ENCODE measurements around the gene SLC51B.
"Not testable (repeated sequence)": the region's sequence is repeated elsewhere in the genome, so short reads cannot be mapped to it uniquely, and the experiment has no call there.

SLC51B gene

DNA sequence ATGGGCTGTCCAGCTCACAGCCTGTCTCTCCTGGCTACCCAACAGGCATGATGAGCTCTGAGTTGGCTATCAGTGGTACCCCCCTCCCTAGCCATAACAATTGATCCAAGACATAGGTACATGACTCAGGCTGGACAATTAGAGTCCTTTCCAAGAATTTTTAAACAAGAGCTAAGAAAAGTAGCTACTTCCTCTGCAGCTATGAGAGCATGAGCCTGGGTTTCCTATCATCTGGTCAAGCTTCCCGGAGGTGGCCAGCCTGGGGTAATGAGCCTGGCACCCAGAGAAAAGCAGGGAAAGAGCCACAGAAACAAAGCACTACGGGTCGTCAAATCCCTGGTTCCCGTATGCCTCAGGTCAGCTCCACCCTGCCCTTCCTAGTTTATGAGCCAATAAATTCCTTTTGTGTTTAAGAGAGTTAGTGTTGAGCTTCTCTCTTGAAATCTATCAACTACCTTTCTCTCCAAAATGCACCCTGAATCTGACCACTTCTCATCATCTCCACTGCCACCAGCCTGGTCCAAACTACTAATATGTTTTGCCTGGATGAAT, 2.3 kb upstream of the SLC51B start:
- no peak for DNase-seq (ENCODE audit: low spot score)

DNA sequence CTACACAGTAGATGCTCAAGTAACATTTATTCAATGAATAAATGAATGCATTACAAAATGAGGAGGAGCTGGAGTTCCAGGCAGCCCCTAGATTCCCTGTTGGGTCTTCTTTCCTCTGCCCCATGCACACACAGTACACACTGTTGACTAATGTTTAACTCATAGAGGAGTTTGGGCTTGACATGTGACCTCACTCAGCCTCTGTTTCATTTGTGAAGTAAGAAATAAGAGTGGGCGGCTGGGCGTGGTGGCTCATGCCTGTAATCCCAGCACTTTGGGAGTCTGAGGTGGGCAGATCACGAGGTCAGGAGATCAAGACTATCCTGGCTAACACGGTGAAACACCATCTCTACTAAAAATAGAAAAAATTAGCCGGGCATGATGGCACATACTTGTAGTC, 969 bp upstream of the SLC51B start:
- DNase-seq (ENCODE audit: low spot score) = not testable (repeated sequence)

DNA sequence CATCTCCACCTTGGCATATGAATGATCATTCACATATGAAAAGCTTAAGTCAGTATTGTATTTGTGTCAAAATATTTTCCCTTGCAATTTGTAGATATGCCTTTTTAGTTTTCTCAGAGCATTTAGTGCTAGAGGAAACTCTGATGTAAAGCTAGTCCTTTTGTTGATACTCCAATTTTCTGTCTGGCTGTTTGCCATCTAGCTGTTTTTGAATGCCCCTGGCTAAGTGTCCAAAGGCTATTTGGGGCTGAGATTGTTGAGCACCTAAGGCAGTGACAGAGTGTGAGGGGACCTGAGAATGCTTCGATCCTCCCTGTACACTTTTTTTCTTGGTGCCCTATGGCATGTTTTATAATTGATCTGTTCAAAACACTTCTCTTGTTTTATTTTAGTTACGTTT, 3.1 kb downstream of the SLC51B start:
- no peak for DNase-seq (ENCODE audit: low spot score)

DNA sequence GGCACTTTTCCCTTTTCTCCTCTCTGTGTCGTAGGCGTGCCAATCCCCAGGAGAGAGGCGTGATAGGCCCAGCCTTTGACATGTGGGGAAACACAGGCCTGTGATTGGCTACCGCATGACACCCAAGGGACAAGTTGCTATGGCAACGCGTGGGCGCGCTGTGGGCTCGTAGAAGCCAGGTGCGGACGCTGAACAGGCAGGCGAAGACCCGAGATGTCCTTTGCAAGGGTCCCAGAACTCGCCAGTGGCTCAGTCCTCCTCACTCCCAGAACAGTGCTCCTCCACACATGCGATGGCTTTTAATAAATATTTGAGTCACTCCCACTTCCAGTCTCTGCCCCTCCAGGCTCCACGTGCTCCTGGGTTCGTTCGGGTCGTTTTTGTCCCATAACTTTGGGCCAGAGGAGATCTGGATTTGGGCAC, 4.2 kb downstream of the SLC51B start:
- DNase-seq (ENCODE audit: low spot score) = peak; percentile 94

DNA sequence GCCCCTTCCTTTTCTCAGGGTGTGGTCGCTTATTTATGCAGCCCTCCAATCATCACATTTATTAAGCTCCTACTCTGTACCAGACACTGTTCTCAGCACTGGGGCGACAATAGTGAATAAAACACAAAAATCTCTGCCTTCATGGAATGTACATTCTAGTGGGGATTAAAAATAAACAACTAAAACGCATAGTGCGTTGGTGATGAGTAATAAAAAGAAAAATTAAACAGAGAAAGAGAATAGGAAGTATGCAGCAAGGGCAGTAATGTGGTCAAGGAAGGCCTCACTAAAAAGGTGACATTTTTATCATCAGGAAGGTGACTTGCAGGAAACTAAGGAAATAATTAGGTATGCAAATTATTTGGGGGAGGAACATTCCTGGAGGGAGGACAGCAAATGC, 5.1 kb downstream of the SLC51B start:
- DNase-seq (ENCODE audit: low spot score) = no peak

DNA sequence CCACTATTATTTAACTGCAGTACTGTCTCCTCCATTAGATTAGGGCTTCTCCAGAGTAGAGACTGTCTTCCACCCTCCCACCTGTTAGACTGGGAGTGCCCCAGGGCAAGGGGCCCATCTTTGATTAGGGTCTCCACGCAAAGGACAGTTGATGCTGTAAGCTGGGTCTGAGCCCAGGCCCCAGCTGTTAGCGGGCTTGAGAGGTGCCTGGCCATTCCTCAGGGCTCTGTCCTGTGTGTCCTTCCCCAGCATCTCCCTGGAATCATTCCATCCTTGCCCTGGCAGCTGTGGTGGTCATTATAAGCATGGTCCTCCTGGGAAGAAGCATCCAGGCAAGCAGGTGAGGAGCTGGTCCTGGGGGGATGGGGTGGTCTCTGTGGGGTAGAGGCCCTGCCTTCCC, 6.1 kb downstream of the SLC51B start:
- DNase-seq (ENCODE audit: low spot score) = no peak

DNA sequence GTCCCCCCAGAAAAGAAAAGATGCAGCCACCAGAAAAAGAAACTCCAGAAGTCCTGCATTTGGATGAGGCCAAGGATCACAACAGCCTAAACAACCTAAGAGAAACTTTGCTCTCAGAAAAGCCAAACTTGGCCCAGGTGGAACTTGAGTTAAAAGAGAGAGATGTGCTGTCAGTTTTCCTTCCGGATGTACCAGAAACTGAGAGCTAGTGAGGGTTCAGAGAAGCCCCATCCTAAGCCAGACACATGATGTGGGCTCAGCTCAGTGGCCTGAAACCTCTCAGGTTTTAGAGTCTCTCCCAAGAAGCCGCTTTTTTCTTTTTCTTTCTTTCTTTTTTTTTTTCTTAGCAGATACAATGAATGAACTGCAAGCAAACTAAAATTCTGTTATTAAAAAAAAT, 7.8 kb downstream of the SLC51B start:
- DNase-seq (ENCODE audit: low spot score) = no peak

DNA sequence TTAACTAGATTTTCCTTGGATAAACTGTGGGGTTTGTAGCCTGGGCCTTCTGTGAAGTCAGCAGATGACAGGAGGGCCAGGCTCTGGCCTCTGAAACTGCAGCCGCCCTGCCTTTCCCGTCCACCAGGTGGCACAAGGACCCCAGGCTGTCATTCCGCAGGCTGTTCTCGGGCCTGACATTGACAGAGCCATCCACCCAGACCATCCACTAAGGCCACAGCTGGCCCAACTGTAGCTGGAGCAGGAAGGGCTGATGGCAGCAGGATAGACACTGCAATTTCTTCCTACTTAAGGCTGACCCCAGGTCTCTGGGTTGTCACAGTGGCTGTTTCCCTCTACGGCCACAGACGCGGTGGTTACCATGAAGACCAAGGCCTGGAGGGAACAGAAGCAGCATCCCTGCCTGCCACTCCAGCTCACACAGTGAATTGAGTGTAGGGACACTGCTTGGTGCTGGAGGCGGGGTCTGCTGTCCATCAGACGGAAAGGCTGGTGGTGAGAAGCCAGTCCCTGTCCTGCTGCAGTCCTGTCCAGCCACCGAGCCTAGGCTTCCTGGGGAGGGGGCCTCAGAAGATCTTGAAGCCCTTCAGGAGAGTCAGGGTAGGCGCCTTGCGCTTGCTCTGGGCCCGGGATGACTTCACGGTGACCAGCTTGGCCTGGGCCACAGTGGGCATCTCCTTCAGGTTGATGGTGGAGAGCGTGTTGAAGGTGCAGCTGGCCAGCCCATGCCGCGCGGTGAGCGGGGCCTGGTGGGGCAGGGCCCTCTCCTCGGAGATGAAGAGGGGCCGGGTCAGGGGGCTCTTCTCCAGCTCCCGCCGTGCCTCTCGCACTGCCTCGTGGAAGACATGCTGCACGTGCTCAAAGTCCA, 9.4 kb downstream of the SLC51B start:
- peak; percentile 85 for DNase-seq (ENCODE audit: low spot score)

DNA sequence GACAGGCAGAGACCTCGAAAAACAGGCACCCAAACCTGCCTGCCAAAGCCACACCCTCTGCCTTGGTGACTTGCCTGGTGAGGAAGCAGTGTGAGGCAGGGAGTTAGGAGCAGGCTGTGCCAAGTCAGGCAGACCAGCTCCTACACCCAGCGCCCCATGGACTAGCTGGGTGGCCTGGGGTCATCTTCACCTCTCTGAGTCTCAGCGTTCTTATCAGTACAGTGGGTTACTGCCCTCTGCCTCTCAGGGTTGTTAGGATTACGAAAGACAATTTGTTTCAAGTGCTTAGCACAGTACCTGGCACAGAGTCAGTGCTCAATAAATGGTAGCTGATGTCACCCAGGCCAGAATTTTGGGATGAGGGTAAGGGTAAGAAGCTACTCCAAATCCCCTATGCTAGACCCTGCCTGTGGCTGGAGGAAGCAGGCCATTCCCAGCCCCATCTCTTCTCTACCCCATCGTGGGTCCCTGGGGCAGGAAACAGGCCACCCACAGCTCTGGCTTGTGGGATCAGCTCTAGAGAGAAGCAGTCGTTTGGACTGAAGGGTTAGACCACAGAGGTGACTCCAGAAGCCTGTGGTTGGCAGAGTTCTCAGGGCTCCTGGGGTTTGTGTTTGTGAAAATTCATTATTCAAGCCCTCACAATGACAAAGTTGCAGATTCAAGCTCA, 10.1 kb downstream of the SLC51B start:
- DNase-seq (ENCODE audit: low spot score) = no peak

DNA sequence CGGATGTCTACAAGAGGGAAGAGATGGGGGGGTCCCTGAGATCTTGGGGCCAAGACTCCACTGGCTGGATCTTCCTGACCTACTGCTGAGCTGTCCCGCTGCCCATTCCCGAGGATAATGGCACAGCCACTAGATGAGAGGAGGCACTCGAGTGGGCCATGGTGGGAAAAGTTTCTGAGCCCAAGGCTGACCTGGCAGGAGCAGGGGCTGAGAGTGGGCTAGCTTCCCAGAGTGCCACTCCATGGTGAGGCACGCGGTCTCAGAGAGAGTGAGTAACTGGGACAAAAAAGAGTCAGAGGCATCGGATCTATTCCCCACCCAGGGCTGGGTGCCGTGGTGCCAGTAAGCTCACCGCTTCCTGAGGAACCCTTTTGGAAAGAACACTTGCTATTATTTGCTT, 10.9 kb downstream of the SLC51B start:
- DNase-seq (ENCODE audit: low spot score) = no peak

DNA sequence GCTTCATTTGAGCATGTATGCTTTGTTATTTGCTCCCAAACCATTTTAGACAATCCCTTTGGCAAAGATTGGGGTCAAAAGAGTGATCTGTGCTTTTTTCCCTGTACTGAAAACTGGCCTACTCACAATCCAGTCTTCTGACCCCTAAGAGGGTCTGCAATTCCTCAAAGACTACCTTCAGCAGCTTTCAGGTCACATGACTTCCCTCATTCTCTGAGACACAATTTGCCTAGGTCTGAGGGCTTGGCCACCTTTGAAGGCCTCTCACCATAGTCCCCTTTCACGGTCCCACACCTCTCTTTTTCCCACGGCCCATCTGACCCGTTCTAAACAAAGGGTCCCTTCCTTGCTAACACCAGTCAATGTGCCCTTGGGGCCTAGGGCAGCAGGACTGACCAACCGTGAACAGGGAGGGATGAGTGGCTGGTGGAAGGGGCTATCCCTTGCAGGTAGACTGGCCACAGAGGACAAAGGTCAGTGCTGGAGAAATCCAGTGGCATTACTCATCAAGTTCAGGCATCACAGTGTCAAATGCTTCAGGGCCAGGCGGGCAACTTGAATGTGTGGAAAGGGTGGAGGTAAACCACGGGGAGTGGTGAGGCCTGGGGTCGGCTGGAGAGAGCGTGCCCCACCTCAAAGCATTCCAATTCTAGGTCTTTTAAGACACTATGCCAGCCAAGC, 11.8 kb downstream of the SLC51B start:
- no peak for DNase-seq (ENCODE audit: low spot score)

DNA sequence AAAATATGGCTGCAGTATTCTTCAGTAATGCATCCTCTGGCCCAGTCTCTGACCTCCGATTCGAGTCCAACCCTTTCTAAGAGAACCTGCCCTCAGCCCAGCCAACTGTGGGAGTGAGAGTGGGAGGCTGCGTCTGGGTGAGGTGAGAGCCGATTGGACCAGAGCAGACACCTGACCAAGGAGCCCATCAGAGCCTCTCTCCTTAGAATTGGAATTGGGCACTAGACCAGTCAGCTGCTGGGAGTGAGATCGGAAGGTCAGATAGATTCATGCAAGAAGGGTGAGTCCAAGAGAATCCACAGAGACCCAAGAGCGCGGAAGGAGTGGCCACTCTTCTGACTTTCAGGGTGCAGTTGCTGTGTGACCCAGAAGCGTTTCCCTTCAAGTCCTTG, 12.4 kb downstream of the SLC51B start:
- no peak for DNase-seq (ENCODE audit: low spot score)

DNA sequence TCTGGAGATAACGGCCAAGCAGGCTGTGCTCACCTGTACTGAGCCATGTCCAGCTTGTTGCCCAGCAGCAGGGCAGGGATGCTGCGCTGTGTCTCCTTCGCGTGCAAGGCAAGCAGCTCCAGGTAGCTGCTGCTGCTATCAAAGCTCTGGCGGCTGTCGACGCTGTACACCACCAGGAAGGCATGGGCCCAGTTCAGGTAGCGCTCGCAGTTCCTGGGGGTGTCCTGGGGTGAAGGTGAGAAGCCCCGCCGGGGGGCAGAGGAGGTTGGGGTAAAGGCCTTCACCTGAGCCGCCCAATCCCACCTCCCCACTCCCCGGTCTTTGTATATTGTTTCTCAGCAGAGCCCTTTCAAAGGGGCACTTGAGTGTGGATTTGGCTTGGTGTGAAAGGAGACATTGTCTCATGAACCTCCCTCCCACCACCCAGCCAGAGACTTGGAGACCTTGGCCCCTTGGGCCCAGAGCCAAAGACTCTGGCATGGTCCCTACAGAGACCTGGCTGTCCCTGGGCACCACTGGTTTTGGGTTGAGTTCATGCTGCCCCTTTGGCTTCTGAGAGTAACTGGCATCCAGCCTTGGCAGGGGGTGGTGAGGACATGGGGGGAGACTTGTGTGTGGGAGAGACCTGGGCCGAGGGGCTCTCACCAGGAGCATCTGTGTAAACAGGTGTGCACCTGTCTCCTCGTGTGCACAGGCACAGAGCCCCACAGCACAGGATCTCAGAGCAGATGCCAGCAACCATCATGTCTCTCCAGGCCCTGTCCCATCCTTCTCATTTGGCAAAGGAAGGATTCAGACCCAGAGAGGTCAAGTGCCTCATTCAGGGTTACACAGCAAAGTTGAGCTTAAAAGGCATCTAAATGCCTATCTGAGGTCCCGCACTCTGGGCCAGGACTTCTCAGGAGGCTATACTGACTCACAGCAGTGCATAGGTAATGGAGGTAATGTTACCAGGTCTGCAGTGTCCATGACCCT, 13.5 kb downstream of the SLC51B start:
- no peak for DNase-seq (ENCODE audit: low spot score)

DNA sequence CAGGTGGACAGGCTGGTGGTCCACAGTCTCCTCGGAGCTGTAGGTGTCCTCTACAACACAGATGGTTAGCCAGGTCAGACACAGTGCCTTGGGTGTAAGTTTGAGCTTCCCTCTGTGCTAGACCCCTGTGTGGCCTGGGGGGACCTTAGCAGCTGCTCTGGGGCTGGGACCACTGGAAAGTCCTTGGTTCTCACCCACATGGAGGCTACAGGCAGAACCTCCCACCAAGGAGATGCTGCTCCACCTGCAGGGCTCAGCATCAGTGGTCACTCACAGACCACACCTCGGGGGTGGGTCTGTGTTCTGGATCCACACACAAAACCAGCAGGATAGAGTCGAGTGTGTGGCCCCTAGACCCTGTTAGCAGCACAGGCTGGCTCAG, 14.2 kb downstream of the SLC51B start:
- DNase-seq (ENCODE audit: low spot score) = no peak

DNA sequence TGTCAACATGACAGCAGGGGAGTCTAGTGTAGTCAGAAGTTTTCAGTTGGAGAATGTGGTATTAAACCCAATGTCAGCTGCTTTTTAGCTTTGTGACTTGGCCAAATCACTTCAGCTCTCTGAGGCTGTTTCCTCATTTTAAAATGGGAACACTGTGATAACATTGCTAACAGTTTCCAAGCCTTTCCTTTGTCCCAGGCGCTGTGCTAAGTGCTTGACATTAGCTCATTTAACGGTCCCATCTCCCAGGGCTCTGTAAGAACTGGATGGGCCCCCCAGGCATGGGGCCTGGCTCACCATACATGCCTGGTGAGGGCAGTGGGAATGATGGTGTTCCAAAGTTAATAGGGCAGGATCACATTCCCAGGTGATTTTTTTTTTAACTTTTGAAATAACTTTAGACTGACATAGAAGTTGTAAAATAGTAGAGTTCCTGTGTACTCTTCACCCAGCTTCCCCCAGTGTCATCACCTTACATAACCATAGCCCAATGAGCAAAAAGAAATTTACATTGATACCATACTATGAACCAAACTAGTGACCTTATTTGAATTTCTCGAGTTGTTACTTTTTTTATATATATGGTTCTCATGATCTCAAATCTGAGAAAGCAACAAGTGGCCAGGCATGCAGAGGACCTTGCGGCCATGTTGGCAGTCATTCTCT, 14.9 kb downstream of the SLC51B start:
- DNase-seq (ENCODE audit: low spot score) = no peak

DNA sequence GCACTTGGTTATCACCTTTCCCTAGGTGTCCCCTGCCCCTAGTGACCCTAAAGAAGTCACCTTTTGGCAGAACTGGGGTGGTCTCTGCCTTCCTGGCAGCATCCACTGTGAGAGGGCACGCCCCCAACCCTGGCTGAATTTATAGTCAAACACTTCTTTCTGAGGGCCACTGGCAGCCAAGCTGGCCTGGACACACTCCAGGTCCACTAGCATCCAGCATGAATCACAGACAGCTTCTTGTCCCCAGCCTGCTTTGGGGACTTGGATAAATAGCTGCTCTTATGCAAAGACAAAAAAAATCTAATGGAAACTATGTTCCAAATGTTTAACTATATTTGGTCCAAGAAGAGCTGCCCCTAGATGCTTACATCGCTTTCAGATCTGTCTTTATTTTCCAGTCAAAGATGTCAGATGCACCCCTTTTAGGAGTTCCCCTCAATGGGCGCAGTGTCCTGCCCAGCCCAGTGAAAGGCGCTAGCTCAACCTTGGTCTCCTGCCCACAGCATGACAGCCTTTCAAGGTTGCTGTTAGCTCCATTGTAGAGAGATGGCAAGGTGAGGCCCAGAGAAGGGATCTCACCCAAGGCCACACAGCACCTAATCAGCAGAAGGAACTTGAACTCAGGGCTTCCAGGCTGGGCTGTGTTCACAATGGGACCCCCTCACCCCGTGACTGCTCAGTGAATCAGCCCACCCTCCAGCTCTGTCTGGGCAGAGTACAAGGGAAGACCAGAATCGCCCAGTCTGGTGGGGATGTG, 15.6 kb downstream of the SLC51B start:
- no peak for DNase-seq (ENCODE audit: low spot score)

DNA sequence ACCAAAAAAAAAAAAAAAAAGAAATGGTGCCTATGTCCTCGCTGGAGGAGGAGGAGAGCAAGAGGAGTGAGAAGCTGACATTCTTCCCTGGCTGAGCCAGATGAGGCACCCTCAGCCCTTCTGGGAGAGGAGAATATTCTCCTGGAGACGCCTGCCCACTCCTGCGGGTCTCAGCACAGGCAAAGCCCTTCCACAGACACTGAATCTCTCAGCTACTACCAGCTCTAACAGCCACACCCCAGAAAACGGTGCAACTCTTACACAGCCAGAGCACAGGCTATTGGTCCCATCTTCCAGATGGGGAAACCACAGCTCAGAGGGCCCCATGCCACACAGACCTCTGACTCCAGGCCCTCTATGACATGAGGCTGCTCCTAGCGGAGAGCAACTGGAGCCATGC, 16.9 kb downstream of the SLC51B start:
- DNase-seq (ENCODE audit: low spot score) = no peak

DNA sequence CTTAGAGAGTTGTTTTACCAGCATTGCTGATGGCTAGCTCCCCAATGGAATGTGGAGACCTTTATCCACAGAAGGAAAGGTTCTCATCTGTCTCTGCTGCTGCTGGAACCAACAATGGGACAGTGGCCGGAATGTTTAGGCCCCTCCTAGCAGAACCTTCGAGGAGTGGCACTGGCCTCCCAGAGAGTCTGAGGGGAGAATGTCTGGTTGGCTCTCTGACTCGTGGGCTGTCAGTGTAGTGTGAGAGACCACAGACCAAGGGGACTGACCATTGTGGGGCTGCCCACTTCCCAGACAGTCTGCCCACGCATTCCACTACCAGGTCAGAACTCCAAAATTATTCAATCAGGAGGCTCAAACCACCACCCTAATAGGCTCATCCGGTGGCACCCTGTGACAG, 17.5 kb downstream of the SLC51B start:
- DNase-seq (ENCODE audit: low spot score) = no peak

DNA sequence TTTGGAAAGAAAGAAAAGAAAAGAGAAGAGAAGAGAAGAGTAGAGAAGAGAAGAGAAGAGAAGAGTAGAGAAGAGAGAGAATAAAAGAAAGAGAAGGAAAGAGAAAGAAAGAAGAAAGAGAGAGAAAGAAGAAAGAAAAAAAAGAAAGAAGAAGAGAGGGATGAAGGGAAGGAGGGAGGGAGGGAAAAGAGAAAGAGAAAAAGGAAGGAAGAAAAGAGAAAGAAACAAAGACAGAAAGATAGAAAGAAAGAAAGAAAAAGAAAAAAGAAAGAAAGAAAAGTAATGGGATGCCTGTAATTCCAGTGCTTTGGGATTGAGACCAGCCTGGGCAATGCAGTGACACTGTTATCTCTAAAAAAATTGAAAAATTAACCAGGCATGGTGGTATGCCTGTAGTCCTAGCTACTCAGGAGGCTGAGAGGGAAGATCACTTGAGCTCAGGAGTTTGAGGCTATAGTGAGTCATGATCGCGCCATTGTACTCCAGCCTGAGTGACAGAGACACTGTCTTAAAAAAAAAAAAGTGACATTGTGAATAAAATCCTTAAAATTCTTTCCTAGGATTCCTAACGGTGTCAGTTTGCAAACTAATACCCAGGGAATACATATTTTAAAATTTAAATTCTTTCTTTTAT, 20.9 kb downstream of the SLC51B start:
- no peak for DNase-seq (ENCODE audit: low spot score)
